GM18909 (cell line): Measurements from ENCODE around the gene TBPL2.
A peak's percentile ranks its signal among the peaks of the same experiment; 100 is the strongest.
"Not testable (repeated sequence)": the region's sequence is repeated elsewhere in the genome, so short reads cannot be mapped to it uniquely, and the experiment has no call there.

Experiments
- ATAC-seq: cut with Tn5 transposase; IDR thresholded peaks from one replicate; pipeline ENCODE4 v1.9.1; 2021; ENCODE audit warnings: mild to moderate bottlenecking; ENCODE audit not compliant: unreplicated experiment, poor library complexity

Gene TBPL2

GRCh38 chr14:55446127-55446736 is 5.8 kb upstream of the TBPL2 start:
- no peak for ATAC-seq

DNA sequence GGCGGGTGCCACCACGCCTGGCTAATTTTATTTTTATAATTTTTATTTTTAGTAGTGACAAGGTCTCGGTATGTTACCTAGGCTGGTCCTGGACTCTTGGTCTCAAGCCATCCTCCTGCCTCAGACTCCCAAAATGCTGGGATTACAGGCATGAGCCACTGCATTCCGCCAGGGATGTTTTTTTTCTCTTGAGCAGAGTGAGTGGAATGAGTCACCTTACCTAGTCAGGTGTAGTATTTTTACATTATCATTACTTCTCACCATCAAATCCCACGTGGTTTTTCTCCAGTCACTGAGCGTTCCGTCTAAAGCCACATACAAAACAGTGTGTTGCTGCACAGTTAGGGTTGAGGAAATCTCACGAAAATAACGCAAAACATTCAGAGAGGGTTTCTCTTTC is 870 bp upstream of the TBPL2 start:
- ATAC-seq = no peak

GRCh38 chr14:55438066-55438683 is 2.2 kb downstream of the TBPL2 start:
- ATAC-seq = no peak

GRCh38 chr14:55436931-55437330 is 3.5 kb downstream of the TBPL2 start:
- no peak for ATAC-seq

DNA sequence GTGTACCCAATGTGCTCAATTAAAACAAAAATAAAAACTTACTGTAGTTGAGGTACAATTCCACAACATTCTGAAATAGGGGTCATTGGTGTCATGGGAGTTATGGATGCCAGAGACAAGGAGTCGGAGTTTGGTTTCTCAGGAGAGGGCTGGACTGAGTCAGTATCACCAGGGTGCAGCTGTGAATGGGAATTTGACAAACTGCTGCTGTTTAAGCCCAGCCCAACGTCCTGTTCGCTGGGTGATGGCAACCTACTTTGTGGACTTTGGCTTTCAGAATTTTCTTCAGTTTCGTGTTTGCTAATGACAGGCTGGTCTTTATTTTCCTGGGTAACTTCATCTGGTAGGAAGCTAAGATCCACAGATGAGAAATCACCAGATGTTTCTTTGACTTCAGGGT is 3.9 kb downstream of the TBPL2 start:
- no peak for ATAC-seq

- ATAC-seq = no peak
Measured at GRCh38 chr14:55434805-55435174, 5.6 kb downstream of the TBPL2 start.

- ATAC-seq = no peak
Measured at GRCh38 chr14:55433880-55434804, 6.3 kb downstream of the TBPL2 start.

GRCh38 chr14:55432628-55433027 is 7.8 kb downstream of the TBPL2 start:
- no peak for ATAC-seq

DNA sequence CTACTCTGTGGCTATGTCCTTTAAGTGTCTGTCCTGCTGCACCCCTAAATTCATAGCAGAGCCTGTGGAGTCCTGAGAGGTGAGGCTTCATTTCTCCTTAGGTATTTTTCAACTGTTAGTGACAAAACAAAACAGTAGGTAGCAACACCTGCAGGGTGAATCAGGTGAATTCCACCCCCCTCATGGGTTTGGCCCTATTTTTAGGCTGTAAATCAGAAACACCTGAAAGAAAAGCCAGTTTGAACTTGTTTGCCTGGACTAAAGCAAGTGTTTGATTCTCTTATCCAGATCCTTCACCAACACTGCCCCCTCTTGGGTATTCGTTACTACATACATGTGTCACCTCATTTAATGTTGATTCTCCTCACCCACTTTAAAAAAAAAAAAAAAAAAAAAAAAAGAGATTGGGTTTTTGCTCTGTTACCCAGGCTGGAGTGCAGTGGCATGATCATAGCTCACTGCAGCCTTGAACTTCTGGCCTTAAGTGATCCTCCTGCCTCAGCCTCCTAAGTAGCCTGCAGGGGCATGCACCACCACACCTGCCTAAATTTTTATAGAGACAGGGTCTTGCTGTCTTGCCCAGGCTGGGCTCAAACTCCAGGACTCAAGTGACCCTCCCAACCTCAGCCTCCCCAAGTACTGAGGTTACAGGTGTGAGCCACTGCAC is 10.3 kb downstream of the TBPL2 start:
- ATAC-seq = peak; percentile 81

- ATAC-seq = no peak
Measured at GRCh38 chr14:55427439-55427838, 13.0 kb downstream of the TBPL2 start.

GRCh38 chr14:55426891-55427290 is 13.5 kb downstream of the TBPL2 start:
- no peak for ATAC-seq

DNA sequence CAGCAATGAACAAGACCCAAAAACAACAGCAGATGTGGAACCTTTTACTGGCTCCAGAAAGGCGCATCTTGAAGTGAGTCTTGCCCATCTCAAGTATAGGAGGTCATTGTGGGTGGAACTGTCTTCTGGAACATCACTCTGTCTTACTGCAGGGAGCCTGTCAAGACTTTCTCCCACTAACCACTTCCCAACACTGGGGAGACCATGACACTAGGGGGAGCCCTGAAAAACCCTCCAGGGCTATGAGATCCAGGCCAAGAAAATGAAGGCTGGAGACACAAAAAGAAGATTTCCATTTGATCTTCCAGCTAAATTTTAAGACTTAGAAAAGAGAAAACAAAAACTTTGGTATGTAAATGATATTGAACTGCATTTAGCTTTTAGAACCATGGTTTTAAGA is 15.3 kb downstream of the TBPL2 start:
- ATAC-seq = no peak

DNA sequence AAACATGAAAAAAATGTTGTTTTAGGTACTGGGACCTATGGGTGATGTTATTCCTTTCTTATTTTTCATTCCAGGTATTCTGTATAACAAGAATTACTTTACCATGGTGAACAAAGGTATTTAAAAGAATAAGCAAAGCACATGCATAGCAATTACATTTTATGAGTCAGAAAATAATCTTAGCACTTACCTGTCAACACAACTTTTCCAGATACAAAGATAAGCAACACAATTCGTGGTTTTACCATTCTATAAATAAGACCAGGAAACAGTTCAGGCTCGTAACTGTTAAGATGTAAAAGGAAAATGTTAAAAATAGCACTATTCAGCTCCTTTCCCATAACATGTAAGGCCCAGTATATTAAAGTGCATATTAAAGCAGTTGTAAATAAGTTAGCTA is 16.4 kb downstream of the TBPL2 start:
- ATAC-seq = no peak

DNA sequence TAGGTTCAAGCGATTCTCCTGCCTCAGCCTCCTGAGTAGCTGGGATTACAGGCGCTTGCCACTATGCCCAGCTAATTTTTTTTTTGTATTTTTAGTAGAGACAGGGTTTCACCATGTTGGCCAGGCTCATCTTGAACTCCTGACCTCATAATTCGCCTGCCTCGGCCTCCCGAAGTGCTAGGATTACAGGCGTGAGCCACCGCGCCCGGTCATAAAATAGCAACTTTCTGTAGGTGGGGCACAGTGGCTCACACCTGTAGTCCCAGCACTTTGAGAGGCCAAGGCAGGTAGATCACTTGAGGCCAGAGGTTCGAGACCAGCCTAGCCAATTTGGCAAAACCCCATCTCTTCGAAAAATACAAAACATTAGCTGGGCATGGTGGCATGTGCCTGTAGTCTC is 18.1 kb downstream of the TBPL2 start:
- not testable (repeated sequence) for ATAC-seq

DNA sequence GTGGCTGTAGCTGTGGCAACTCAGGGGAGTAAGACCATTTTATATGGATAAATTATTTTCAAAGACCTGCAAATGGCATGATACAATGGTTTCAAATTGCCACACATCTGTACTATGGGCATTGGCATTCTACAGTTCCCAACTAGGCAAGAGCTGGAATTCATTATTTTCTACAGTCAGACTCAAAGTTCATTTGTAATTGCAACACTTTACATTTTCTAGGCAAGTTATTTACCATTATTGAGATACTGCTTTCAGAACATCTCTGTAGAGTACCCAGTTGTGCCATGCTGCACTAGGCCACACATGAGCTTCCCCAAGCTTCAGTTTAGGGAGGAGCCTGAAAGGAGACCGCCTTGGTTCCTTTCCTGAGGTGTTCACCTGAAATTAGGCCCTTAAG is 20.8 kb downstream of the TBPL2 start:
- ATAC-seq = no peak

GRCh38 chr14:55418411-55418810 is 22.0 kb downstream of the TBPL2 start:
- no peak for ATAC-seq

- no peak for ATAC-seq
Measured at GRCh38 chr14:55417955-55418354, 22.5 kb downstream of the TBPL2 start.

- ATAC-seq = no peak
Measured at GRCh38 chr14:55416866-55417265, 23.6 kb downstream of the TBPL2 start.

DNA sequence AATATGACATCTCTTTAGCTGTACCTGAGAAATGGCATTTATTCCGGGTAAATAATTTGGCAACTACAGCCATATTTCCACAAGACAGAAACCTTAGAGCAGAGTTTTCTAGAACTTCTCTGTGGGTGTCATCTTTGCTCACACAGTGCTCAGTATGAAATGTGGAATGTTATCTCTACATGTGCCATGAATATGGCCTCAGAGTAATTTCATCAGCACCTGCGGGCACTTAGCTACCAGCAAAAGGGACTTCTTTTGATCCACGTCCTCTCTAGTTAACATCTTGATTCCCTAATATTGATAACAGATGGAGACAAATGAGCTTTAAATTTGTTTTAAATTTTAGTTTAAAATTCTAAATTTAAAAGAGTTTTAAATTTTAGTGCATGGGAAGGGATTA is 25.9 kb downstream of the TBPL2 start:
- no peak for ATAC-seq

DNA sequence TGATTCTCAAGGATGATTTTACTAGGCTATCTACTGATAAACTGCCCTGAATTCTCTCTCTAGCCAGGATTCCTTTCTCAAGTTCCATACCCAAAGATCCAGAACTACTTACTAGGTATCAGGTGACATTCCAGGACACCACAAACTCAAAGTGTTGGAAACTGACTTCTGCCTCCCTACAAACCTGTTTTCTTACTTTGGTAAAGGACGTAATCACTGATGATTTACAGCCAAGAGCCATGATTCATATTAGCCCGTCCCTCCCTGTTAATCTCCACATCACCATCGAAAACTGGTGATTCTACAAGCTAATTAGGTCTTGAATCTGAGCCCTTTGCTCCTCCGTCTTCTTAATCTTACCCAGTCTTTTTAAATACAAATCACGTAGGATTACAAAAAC is 27.7 kb downstream of the TBPL2 start:
- no peak for ATAC-seq
